WTC11 (cell line): ENCODE results near the gene SAMMSON.

Experiments used
- FOXK1 ChIP-seq: sonication (generic); formaldehyde crosslinking; IDR thresholded peaks from 2 replicates; pipeline ENCODE4 v1.8.0; 2022; ENCODE audit warnings: mild to moderate bottlenecking, moderate library complexity, missing genetic modification reagents
- TF ChIP-seq, protein P1 (sequence below): fragments of 200-600 bp; IDR thresholded peaks from 2 replicates; pipeline ENCODE4 v1.8.0; 2022; ENCODE audit warnings: antibody characterized with exemption
- TF ChIP-seq, protein P2 (sequence below): sonication (generic); formaldehyde crosslinking; IDR thresholded peaks from 2 replicates; pipeline ENCODE4 v1.8.1; 2022; ENCODE audit warnings: low read depth, missing genetic modification reagents, borderline replicate concordance

DNA sequence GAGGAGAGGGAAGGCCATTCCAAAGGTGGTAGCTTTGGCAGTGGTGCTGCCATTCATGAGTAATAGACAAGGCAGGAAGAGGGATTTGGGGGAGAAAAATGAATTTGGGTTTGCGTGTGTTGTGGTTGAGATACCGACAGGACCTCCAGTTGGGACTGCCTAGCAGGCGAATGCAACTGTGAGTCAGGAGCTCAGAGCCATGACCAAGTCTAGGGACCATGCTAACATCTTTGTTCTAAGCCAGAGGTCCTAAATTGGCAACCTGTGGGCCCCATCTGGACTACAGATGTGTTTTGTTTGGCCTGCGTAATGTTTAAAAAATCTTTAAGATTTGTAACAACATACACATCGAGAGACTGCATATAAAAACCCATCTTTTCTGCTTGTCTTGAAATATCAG, 61.6 kb downstream of the SAMMSON start:
- TF ChIP-seq, protein P1, sequence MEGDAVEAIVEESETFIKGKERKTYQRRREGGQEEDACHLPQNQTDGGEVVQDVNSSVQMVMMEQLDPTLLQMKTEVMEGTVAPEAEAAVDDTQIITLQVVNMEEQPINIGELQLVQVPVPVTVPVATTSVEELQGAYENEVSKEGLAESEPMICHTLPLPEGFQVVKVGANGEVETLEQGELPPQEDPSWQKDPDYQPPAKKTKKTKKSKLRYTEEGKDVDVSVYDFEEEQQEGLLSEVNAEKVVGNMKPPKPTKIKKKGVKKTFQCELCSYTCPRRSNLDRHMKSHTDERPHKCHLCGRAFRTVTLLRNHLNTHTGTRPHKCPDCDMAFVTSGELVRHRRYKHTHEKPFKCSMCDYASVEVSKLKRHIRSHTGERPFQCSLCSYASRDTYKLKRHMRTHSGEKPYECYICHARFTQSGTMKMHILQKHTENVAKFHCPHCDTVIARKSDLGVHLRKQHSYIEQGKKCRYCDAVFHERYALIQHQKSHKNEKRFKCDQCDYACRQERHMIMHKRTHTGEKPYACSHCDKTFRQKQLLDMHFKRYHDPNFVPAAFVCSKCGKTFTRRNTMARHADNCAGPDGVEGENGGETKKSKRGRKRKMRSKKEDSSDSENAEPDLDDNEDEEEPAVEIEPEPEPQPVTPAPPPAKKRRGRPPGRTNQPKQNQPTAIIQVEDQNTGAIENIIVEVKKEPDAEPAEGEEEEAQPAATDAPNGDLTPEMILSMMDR = no peak
- no peak for TF ChIP-seq FOXK1 (CRISPR knock-in tag)
- TF ChIP-seq, protein P2, sequence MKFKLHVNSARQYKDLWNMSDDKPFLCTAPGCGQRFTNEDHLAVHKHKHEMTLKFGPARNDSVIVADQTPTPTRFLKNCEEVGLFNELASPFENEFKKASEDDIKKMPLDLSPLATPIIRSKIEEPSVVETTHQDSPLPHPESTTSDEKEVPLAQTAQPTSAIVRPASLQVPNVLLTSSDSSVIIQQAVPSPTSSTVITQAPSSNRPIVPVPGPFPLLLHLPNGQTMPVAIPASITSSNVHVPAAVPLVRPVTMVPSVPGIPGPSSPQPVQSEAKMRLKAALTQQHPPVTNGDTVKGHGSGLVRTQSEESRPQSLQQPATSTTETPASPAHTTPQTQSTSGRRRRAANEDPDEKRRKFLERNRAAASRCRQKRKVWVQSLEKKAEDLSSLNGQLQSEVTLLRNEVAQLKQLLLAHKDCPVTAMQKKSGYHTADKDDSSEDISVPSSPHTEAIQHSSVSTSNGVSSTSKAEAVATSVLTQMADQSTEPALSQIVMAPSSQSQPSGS (CRISPR knock-in tag) = no peak
